Measurements from ENCODE around the gene IL3.

DNA sequence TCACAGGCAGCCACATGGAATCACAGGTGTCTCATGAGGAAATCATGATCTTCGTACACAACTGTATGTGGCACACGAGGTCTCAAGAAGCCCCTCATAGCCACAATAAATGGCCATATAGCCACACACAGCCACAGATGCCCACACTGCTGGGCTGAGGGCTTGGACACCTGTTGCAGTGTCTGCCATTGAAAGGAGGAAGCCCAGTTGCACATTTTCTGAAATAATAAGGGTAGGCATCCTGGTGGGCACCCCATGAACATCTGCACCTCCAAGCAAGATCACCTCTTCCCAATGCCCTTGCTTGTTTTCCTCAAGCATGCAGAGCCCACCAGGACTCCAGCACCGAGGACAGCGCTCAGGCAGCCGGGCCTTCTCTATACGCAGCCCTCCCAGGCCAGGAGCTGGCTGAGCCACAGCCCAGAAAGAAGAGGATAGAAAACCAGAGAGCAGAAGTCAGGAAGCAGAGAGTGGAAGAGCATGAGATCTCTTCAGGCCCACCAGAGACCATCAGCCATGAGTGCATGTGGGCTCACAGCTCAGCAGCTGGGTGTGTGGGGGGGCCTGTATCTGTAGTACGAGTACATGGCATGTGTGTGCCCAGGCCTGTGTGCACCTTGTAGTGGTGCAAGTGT, 48.0 kb upstream of the IL3 start:
- TF ChIP-seq POLR2AphosphoS5 (IDR thresholded peaks at IDR 0.05; ENCODE audit: low read depth, low read length) = no peak
- TF ChIP-seq, protein P1, sequence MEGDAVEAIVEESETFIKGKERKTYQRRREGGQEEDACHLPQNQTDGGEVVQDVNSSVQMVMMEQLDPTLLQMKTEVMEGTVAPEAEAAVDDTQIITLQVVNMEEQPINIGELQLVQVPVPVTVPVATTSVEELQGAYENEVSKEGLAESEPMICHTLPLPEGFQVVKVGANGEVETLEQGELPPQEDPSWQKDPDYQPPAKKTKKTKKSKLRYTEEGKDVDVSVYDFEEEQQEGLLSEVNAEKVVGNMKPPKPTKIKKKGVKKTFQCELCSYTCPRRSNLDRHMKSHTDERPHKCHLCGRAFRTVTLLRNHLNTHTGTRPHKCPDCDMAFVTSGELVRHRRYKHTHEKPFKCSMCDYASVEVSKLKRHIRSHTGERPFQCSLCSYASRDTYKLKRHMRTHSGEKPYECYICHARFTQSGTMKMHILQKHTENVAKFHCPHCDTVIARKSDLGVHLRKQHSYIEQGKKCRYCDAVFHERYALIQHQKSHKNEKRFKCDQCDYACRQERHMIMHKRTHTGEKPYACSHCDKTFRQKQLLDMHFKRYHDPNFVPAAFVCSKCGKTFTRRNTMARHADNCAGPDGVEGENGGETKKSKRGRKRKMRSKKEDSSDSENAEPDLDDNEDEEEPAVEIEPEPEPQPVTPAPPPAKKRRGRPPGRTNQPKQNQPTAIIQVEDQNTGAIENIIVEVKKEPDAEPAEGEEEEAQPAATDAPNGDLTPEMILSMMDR (IDR thresholded peaks at IDR 0.05) = no peak

Data from Panc1 (cell line).